Testis (tissue), 2 donors: Measurements from ENCODE around the gene RBFOX1.

Source experiments
- POLR2A ChIP-seq: fragments of 450-650 bp; IDR thresholded peaks from one replicate; pipeline ENCODE4 v1.6.1; 2017; ENCODE audit warnings: antibody characterized with exemption, mild to moderate bottlenecking, moderate library complexity
- TF ChIP-seq, protein P1 (sequence below), 3 experiments: fragments of 450-650 bp in 2 of 3; fragments of 200-600 bp in 1 of 3; sonication (generic) in 1 of 3; IDR thresholded peaks; one replicate each; pipeline ENCODE4 v1.5.1; 2016 to 2019; ENCODE audit warnings: antibody characterized with exemption in 3 of 3, mild to moderate bottlenecking in 2 of 3, moderate library complexity in 1 of 3

DNA sequence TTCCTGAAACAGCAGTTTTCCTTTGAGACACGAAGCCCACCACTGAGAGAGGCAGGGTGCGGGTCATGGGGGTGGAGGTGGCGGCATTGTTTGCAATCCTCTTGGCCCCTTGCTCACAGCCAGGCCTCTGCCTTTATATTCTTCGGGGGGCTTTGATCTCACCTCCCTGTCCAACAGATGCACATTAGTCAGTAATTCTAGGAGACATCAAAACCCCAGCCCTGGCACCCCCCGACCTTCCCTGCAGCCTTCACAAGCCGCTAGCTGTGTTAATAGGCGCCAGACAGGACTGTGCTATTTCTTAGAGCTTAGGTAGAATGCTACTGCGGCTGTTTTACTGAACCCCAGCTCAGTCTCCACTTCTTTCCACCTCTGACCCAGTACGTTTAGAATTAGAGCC is 212.6 kb downstream of the RBFOX1 start:
- TF ChIP-seq, protein P1, sequence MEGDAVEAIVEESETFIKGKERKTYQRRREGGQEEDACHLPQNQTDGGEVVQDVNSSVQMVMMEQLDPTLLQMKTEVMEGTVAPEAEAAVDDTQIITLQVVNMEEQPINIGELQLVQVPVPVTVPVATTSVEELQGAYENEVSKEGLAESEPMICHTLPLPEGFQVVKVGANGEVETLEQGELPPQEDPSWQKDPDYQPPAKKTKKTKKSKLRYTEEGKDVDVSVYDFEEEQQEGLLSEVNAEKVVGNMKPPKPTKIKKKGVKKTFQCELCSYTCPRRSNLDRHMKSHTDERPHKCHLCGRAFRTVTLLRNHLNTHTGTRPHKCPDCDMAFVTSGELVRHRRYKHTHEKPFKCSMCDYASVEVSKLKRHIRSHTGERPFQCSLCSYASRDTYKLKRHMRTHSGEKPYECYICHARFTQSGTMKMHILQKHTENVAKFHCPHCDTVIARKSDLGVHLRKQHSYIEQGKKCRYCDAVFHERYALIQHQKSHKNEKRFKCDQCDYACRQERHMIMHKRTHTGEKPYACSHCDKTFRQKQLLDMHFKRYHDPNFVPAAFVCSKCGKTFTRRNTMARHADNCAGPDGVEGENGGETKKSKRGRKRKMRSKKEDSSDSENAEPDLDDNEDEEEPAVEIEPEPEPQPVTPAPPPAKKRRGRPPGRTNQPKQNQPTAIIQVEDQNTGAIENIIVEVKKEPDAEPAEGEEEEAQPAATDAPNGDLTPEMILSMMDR (IDR thresholded peaks at IDR 0.05), result no peak
- TF ChIP-seq POLR2A, result no peak
